ENCODE data around the gene KCNH8. TPM values are rescaled to one million over a fixed set of nuclear protein-coding genes. Genes with fewer than 3 reads are reported as not detected.

KCNH8 gene
- total RNA-seq (2022; extraction: Qiagen RNA extraction; ENCODE audit: low read depth) = not detected in 5 replicates

GRCh38 chr3:19147905-19148767 is at the start of gene KCNH8:
Gene KCNH8, plus strand, starts transcription at chr3:19148510. Its CDS starts 210 bp downstream, at chr3:19148720.

